HCT116 (cell line): ENCODE data around the gene SRGAP3. TPM values are rescaled to one million over a fixed set of nuclear protein-coding genes. Genes with fewer than 3 reads are reported as not detected.

ENCODE experiments used
- ATAC-seq: fragments of 200-7000 bp; cut with Tn5 transposase; 2 replicates; pipeline ENCODE4 v1.9.1; 2020; ENCODE audit warnings: mild to moderate bottlenecking, moderate library complexity
- BruUV-seq: library from RNA; stranded (reverse); fragments of 400-500 nt; replicated peaks from 2 replicates; lab custom pipeline; 2021; lab: Mats Ljungman, UMichigan
- CTCF ChIA-PET: fragments of 300-600 bp; sonication (Branson Sonifier 250); formaldehyde crosslinking; loops from one replicate; lab custom pipeline; 2021; ENCODE audit warnings: antibody characterized with exemption; lab: Charles Lee
- POLR2A ChIA-PET: fragments of 300-600, 350-600 bp; sonication (Branson Sonifier 250); formaldehyde crosslinking; loops from one replicate; lab custom pipeline; 2021; ENCODE audit warnings: antibody characterized with exemption; lab: Charles Lee
- RAD21 ChIA-PET, 2 experiments: fragments of 300-600 bp; sonication (Branson Sonifier 250); formaldehyde crosslinking; loops; one replicate each; lab custom pipeline; 2023; ENCODE audit warnings: low total read pairs in 2 of 2; ENCODE audit not compliant: uncharacterized antibody in 2 of 2, unreplicated experiment in 2 of 2, low non-redundant PET in 1 of 2; lab: Charles Lee
- DNase-seq: peaks from one replicate; pipeline ENCODE4 v3.0.0-alpha.2; 2010; ENCODE audit warnings: low read depth, low spot score
- H2AFZ ChIP-seq: fragments of 200-600 bp; shearing (Covaris generic), sonication (generic); 2 replicates; pipeline ENCODE4 v1.6.1; 2017; ENCODE audit warnings: low read depth, mixed run types, mixed read lengths, antibody characterized with exemption, low read length; ENCODE audit not compliant: poor library complexity, severe bottlenecking
- H3K27ac ChIP-seq: 2 replicates; pipeline ENCODE4 v1.5.1; 2012; ENCODE audit warnings: low read depth, low read length
- H3K27me3 ChIP-seq: fragments of 200-600 bp; sonication (generic); 2 replicates; pipeline ENCODE4 v1.6.1; 2016; ENCODE audit warnings: mixed run types, low read length, mixed read lengths; ENCODE audit not compliant: insufficient read depth
- H3K36me3 ChIP-seq, 2 experiments: fragments of 200-500 bp in 1 of 2; fragments of 200-600 bp in 1 of 2; sonication (Bioruptor generic) in 1 of 2; sonication (generic) in 1 of 2; 2 replicates each; pipeline versions ENCODE4 v1.5.1 to v1.6.1; 2014 to 2016; ENCODE audit warnings: low read length in 2 of 2, inconsistent platforms in 1 of 2, mixed read lengths in 1 of 2, mixed run types in 1 of 2; ENCODE audit not compliant: insufficient read depth in 2 of 2, control insufficient read depth in 1 of 2
- H3K4me1 ChIP-seq, 2 experiments: fragments of 200-600 bp in 1 of 2; sonication (generic) in 1 of 2; 2 replicates each; pipeline versions ENCODE4 v1.5.1 to v1.6.1; 2012 to 2017; ENCODE audit warnings: low read length in 2 of 2, inconsistent platforms in 1 of 2, mild to moderate bottlenecking in 1 of 2, mixed read lengths in 1 of 2, mixed run types in 1 of 2, moderate library complexity in 1 of 2; ENCODE audit not compliant: insufficient read depth in 2 of 2, control insufficient read depth in 1 of 2
- H3K4me2 ChIP-seq: fragments of 200-600 bp; sonication (generic); 2 replicates; pipeline ENCODE4 v1.6.1; 2017; ENCODE audit warnings: mixed run types, low read length, mixed read lengths
- H3K4me3 ChIP-seq, 2 experiments: fragments of 200-600 bp in 1 of 2; sonication (generic) in 1 of 2; replicated peaks in 1 of 2; 2 replicates each; pipeline ENCODE4 v1.5.1; 2011 to 2016; ENCODE audit warnings: low read length in 2 of 2, control low read depth in 1 of 2, low read depth in 1 of 2, mild to moderate bottlenecking in 1 of 2, mixed read lengths in 1 of 2, mixed run types in 1 of 2
- H3K79me2 ChIP-seq: fragments of 200-600 bp; sonication (generic); 2 replicates; pipeline ENCODE4 v1.6.1; 2017; ENCODE audit warnings: mild to moderate bottlenecking, mixed run types, low read length, moderate library complexity, mixed read lengths; ENCODE audit not compliant: insufficient read depth
- H3K9ac ChIP-seq: fragments of 200-600 bp; sonication (generic); 2 replicates; pipeline ENCODE4 v1.6.1; 2016; ENCODE audit warnings: low read length, mixed read lengths
- H3K9me2 ChIP-seq: fragments of 200-600 bp; sonication (generic), shearing (Covaris generic); 2 replicates; pipeline ENCODE4 v1.6.1; 2017; ENCODE audit warnings: mixed run types, mild to moderate bottlenecking, moderate library complexity; ENCODE audit not compliant: insufficient read depth
- H3K9me3 ChIP-seq, 2 experiments: fragments of 200-500 bp in 1 of 2; fragments of 200-600 bp in 1 of 2; sonication (Bioruptor generic) in 1 of 2; sonication (generic) in 1 of 2; 2 replicates each; pipeline ENCODE4 v1.6.1; 2014 to 2017; ENCODE audit warnings: low read length in 2 of 2, mixed read lengths in 2 of 2, inconsistent platforms in 1 of 2, low read depth in 1 of 2, mild to moderate bottlenecking in 1 of 2, mixed run types in 1 of 2, moderate library complexity in 1 of 2; ENCODE audit not compliant: control insufficient read depth in 1 of 2, insufficient read depth in 1 of 2
- H4K20me1 ChIP-seq: fragments of 200-600 bp; sonication (generic), shearing (Covaris generic); 2 replicates; pipeline ENCODE4 v1.6.1; 2017; ENCODE audit warnings: mixed run types, mild to moderate bottlenecking, moderate library complexity; ENCODE audit not compliant: insufficient read depth
- CBX3 ChIP-seq: IDR thresholded peaks from 2 replicates; pipeline ENCODE4 v1.6.1; 2012; ENCODE audit warnings: low read depth
- CEBPB ChIP-seq: IDR thresholded peaks from 2 replicates; pipeline ENCODE4 v1.6.1; 2012; ENCODE audit warnings: low read depth
- EGR1 ChIP-seq: IDR thresholded peaks from 2 replicates; pipeline ENCODE4 v1.6.1; 2012; ENCODE audit warnings: low read depth
- ELF1 ChIP-seq: IDR thresholded peaks from 2 replicates; pipeline ENCODE4 v1.6.1; 2012; ENCODE audit warnings: low read depth, borderline replicate concordance
- EZH2 ChIP-seq: fragments of 200-600 bp; sonication (generic); IDR thresholded peaks from 2 replicates; pipeline ENCODE4 v1.6.1; 2017; ENCODE audit warnings: antibody characterized with exemption, mixed run types
- JUND ChIP-seq: IDR thresholded peaks from 2 replicates; pipeline ENCODE4 v1.6.1; 2012
- POLR2A ChIP-seq: IDR thresholded peaks from 2 replicates; pipeline ENCODE4 v1.7.0; 2011; ENCODE audit warnings: borderline replicate concordance; ENCODE audit not compliant: insufficient read depth, insufficient read length; ENCODE audit errors: extremely low read depth
- RAD21 ChIP-seq: IDR thresholded peaks from 2 replicates; pipeline ENCODE4 v1.6.1; 2012; ENCODE audit warnings: low read depth, mild to moderate bottlenecking
- SIN3A ChIP-seq: IDR thresholded peaks from 2 replicates; pipeline ENCODE4 v1.6.1; 2012; ENCODE audit warnings: low read depth
- SP1 ChIP-seq: IDR thresholded peaks from 2 replicates; pipeline ENCODE4 v1.6.1; 2012; ENCODE audit warnings: low read depth
- SRF ChIP-seq: IDR thresholded peaks from 2 replicates; pipeline ENCODE4 v1.6.1; 2012; ENCODE audit warnings: low read depth
- TCF7L2 ChIP-seq: IDR thresholded peaks from 2 replicates; pipeline ENCODE4 v1.7.0; 2011; ENCODE audit warnings: borderline replicate concordance, inconsistent platforms; ENCODE audit not compliant: insufficient read depth, insufficient read length; ENCODE audit errors: extremely low read depth
- YY1 ChIP-seq: IDR thresholded peaks from 2 replicates; pipeline ENCODE4 v1.6.1; 2011; ENCODE audit warnings: low read length, low read depth, moderate library complexity, mild to moderate bottlenecking; ENCODE audit not compliant: insufficient replicate concordance; ENCODE audit errors: extremely low read depth
- ZFX ChIP-seq: fragments of 450-650 bp; IDR thresholded peaks from 2 replicates; pipeline ENCODE4 v1.6.1; 2017
- ZNF274 ChIP-seq: fragments of 200-500 bp; sonication (Bioruptor generic); IDR thresholded peaks from 2 replicates; pipeline ENCODE4 v1.6.1; 2014; ENCODE audit warnings: mild to moderate bottlenecking, low read depth, low read length, inconsistent platforms
- intact Hi-C: fragments of 100-400 bp; cut with micrococcal nuclease; formaldehyde crosslinking; loops from 2 replicates; pipeline ENCODE4 v1.10.0; 2022
- total RNA-seq: library from RNA; stranded (reverse); gene quantifications from one replicate; pipeline ENCODE4 v1.2.1, GENCODE V29; 2021; ENCODE audit not compliant: unreplicated experiment
- TF ChIP-seq, protein P1 (sequence below): IDR thresholded peaks from 2 replicates; pipeline ENCODE4 v1.6.1; 2012
- TF ChIP-seq, protein P2 (sequence below): IDR thresholded peaks from 2 replicates; pipeline ENCODE4 v1.6.1; 2012
- TF ChIP-seq, protein P3 (sequence below), 3 experiments: fragments of 200-600 bp in 1 of 3; sonication (generic) in 1 of 3; IDR thresholded peaks in 2 of 3; conservative IDR thresholded peaks in 1 of 3; 2 replicates each; pipeline ENCODE4 v1.5.1; 2012 to 2017; ENCODE audit warnings: low read depth in 2 of 3, low read length in 2 of 3, antibody characterized with exemption in 1 of 3, borderline replicate concordance in 1 of 3, control low read depth in 1 of 3, mild to moderate bottlenecking in 1 of 3, mixed read lengths in 1 of 3, mixed run types in 1 of 3, moderate library complexity in 1 of 3; ENCODE audit not compliant: insufficient read depth in 1 of 3
- TF ChIP-seq, protein P4 (sequence below): IDR thresholded peaks from 2 replicates; pipeline ENCODE4 v1.6.1; 2011; ENCODE audit warnings: mild to moderate bottlenecking, low read length, moderate library complexity; ENCODE audit not compliant: insufficient replicate concordance; ENCODE audit errors: extremely low read depth
- TF ChIP-seq, protein P5 (sequence below): IDR thresholded peaks from 2 replicates; pipeline ENCODE4 v1.6.1; 2012; ENCODE audit warnings: low read depth

SRGAP3 gene
- total RNA-seq, 1 experiment from 2014 or later: 8.3 TPM

DNA sequence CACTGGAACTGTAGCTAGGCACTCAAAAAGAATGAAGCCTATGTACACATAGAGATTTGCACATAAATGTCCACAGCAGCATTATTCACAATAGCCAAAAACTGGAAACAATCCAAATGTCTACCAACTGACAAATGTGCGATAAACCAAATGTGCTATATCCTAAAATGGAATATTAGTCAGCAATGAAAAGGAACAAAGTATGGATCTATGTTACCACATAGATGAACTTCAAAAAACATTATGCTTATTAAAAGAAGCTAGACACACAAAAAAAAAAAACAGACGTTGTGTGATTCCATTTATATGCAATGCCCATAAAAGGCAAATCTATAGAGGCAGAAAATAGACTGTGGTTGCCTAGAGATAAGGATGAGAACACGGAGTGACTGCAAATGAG is 39.7 kb downstream of the SRGAP3 start:
- ATAC-seq (no peak), DNase-seq (no peak)
- no peak overlapping the region for H3K4me3 ChIP-seq
- no peaks in the 10 kb centered on the region for H3K9me2 ChIP-seq
- H3K9me3 ChIP-seq: no peaks in the 10 kb centered on the region
- H3K9ac ChIP-seq: no peak overlapping the region
- no peak overlapping the region for H2AFZ ChIP-seq
- H3K27ac ChIP-seq: no peak overlapping the region
- no peaks in the 10 kb centered on the region for H4K20me1 ChIP-seq
- no peaks in the 10 kb centered on the region for H3K36me3 ChIP-seq
- BruUV-seq: no TSS peak
- no peaks in the 10 kb centered on the region for H3K79me2 ChIP-seq
- ChIA-PET CTCF (no interaction called here), RAD21 (no interaction called here), POLR2A (no interaction called here)
- H3K27me3 ChIP-seq: no peaks in the 10 kb centered on the region
- intact Hi-C loops: no loop called here
- no peak overlapping the region for H3K4me2 ChIP-seq
- TF ChIP-seq ELF1 (no peak), CBX3 (no peak), EGR1 (no peak), ZNF274 (no peak), EZH2 (no peak), YY1 (no peak), TCF7L2 (no peak), RAD21 (no peak), POLR2A (no peak), ZFX (no peak), JUND (no peak), SIN3A (no peak), SP1 (no peak), SRF (no peak), CEBPB (no peak)
- TF ChIP-seq, protein P1, sequence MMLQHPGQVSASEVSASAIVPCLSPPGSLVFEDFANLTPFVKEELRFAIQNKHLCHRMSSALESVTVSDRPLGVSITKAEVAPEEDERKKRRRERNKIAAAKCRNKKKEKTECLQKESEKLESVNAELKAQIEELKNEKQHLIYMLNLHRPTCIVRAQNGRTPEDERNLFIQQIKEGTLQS: no peak
- TF ChIP-seq, protein P2, sequence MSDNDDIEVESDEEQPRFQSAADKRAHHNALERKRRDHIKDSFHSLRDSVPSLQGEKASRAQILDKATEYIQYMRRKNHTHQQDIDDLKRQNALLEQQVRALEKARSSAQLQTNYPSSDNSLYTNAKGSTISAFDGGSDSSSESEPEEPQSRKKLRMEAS: no peak
- TF ChIP-seq, protein P3, sequence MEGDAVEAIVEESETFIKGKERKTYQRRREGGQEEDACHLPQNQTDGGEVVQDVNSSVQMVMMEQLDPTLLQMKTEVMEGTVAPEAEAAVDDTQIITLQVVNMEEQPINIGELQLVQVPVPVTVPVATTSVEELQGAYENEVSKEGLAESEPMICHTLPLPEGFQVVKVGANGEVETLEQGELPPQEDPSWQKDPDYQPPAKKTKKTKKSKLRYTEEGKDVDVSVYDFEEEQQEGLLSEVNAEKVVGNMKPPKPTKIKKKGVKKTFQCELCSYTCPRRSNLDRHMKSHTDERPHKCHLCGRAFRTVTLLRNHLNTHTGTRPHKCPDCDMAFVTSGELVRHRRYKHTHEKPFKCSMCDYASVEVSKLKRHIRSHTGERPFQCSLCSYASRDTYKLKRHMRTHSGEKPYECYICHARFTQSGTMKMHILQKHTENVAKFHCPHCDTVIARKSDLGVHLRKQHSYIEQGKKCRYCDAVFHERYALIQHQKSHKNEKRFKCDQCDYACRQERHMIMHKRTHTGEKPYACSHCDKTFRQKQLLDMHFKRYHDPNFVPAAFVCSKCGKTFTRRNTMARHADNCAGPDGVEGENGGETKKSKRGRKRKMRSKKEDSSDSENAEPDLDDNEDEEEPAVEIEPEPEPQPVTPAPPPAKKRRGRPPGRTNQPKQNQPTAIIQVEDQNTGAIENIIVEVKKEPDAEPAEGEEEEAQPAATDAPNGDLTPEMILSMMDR (IDR thresholded peaks at IDR 0.05 in 2 of 3, conservative IDR thresholded peaks at IDR 0.05 in 1 of 3; ENCODE audit: borderline replicate concordance in 1 of 3, insufficient read depth in 1 of 3, low read depth in 2 of 3, low read length in 2 of 3): no peak
- TF ChIP-seq, protein P4, sequence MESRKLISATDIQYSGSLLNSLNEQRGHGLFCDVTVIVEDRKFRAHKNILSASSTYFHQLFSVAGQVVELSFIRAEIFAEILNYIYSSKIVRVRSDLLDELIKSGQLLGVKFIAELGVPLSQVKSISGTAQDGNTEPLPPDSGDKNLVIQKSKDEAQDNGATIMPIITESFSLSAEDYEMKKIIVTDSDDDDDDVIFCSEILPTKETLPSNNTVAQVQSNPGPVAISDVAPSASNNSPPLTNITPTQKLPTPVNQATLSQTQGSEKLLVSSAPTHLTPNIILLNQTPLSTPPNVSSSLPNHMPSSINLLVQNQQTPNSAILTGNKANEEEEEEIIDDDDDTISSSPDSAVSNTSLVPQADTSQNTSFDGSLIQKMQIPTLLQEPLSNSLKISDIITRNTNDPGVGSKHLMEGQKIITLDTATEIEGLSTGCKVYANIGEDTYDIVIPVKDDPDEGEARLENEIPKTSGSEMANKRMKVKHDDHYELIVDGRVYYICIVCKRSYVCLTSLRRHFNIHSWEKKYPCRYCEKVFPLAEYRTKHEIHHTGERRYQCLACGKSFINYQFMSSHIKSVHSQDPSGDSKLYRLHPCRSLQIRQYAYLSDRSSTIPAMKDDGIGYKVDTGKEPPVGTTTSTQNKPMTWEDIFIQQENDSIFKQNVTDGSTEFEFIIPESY: no peak
- TF ChIP-seq, protein P5, sequence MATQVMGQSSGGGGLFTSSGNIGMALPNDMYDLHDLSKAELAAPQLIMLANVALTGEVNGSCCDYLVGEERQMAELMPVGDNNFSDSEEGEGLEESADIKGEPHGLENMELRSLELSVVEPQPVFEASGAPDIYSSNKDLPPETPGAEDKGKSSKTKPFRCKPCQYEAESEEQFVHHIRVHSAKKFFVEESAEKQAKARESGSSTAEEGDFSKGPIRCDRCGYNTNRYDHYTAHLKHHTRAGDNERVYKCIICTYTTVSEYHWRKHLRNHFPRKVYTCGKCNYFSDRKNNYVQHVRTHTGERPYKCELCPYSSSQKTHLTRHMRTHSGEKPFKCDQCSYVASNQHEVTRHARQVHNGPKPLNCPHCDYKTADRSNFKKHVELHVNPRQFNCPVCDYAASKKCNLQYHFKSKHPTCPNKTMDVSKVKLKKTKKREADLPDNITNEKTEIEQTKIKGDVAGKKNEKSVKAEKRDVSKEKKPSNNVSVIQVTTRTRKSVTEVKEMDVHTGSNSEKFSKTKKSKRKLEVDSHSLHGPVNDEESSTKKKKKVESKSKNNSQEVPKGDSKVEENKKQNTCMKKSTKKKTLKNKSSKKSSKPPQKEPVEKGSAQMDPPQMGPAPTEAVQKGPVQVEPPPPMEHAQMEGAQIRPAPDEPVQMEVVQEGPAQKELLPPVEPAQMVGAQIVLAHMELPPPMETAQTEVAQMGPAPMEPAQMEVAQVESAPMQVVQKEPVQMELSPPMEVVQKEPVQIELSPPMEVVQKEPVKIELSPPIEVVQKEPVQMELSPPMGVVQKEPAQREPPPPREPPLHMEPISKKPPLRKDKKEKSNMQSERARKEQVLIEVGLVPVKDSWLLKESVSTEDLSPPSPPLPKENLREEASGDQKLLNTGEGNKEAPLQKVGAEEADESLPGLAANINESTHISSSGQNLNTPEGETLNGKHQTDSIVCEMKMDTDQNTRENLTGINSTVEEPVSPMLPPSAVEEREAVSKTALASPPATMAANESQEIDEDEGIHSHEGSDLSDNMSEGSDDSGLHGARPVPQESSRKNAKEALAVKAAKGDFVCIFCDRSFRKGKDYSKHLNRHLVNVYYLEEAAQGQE: no peak
- H3K4me1 ChIP-seq: peaks cover 0 to 6% of the 10 kb centered on the region in 2 experiments; a peak in 1 of 4 replicates
